WTC11 (cell line): ENCODE measurements around the gene GSTO2. TPM values are rescaled to one million over a fixed set of nuclear protein-coding genes. Genes with fewer than 3 reads are reported as not detected.
A peak's percentile ranks its signal among the peaks of the same experiment; 100 is the strongest.

Experiments used
- ATAC-seq: fragments of 200-7000 bp; cut with Tn5 transposase; 2 replicates; pipeline ENCODE4 v1.10.0; 2021; ENCODE audit warnings: mild to moderate bottlenecking, moderate library complexity
- CTCF ChIA-PET: fragments of 300-600 bp; sonication (Branson Sonifier 250); formaldehyde crosslinking; loops from one replicate; lab custom pipeline; 2021; ENCODE audit warnings: antibody characterized with exemption; lab: Charles Lee
- POLR2A ChIA-PET: fragments of 350-600 bp; sonication (Branson Sonifier 250); formaldehyde crosslinking; loops from one replicate; lab custom pipeline; 2021; ENCODE audit warnings: antibody characterized with exemption; lab: Charles Lee
- DNase-seq: peaks from one replicate; pipeline ENCODE4 v3.0.0; 2021; ENCODE audit warnings: low spot score
- H3K27ac Mint-ChIP-seq: 2 replicates; pipeline ENCODE4 v1.8.0; 2021; ENCODE audit warnings: mixed read lengths
- H3K27me3 Mint-ChIP-seq: 2 replicates; pipeline ENCODE4 v1.8.0; 2021; ENCODE audit warnings: low read depth, mild to moderate bottlenecking, moderate library complexity, mixed read lengths
- H3K36me3 Mint-ChIP-seq: 2 replicates; pipeline ENCODE4 v1.8.0; 2021; ENCODE audit warnings: mixed read lengths
- H3K4me1 Mint-ChIP-seq: 2 replicates; pipeline ENCODE4 v1.8.0; 2022; ENCODE audit warnings: mixed read lengths
- H3K4me3 Mint-ChIP-seq: 2 replicates; pipeline ENCODE4 v1.8.0; 2021; ENCODE audit warnings: mild to moderate bottlenecking, moderate library complexity, mixed read lengths
- H3K9me3 Mint-ChIP-seq: 2 replicates; pipeline ENCODE4 v1.8.0; 2021; ENCODE audit warnings: mixed read lengths
- FOXJ3 ChIP-seq: sonication (generic); formaldehyde crosslinking; IDR thresholded peaks from 2 replicates; pipeline ENCODE4 v1.9.0; 2021; ENCODE audit warnings: missing genetic modification reagents, mild to moderate bottlenecking, borderline replicate concordance
- KAT7 ChIP-seq: sonication (generic); formaldehyde crosslinking; IDR thresholded peaks from 2 replicates; pipeline ENCODE4 v1.8.1; 2023; ENCODE audit warnings: missing genetic modification reagents, mild to moderate bottlenecking, borderline replicate concordance
- MXD4 ChIP-seq: fragments of 250-450 bp; sonication (Bioruptor Pico); IDR thresholded peaks from 2 replicates; pipeline ENCODE4 v1.8.0; 2021; ENCODE audit warnings: mild to moderate bottlenecking, moderate library complexity, borderline replicate concordance
- MYBL2 ChIP-seq: sonication (generic); formaldehyde crosslinking; IDR thresholded peaks from 2 replicates; pipeline ENCODE4 v1.8.1; 2023; ENCODE audit warnings: mild to moderate bottlenecking, moderate library complexity, missing genetic modification reagents
- SOX15 ChIP-seq: fragments of 250-450 bp; sonication (Bioruptor Pico); IDR thresholded peaks from 2 replicates; pipeline ENCODE4 v1.9.0; 2021; ENCODE audit warnings: mild to moderate bottlenecking
- TEAD4 ChIP-seq: sonication (generic); formaldehyde crosslinking; IDR thresholded peaks from 2 replicates; pipeline ENCODE4 v1.8.0; 2022; ENCODE audit warnings: mild to moderate bottlenecking, missing genetic modification reagents
- ZNF219 ChIP-seq: sonication (generic); formaldehyde crosslinking; IDR thresholded peaks from 2 replicates; pipeline ENCODE4 v1.8.0; 2023; ENCODE audit warnings: missing genetic modification reagents, mild to moderate bottlenecking, borderline replicate concordance
- total RNA-seq: library from RNA; stranded (reverse); gene quantifications from 3 replicates; pipeline ENCODE4 v1.2.3, GENCODE V29; 2021
- TF ChIP-seq, protein P1 (sequence below): sonication (generic); formaldehyde crosslinking; conservative IDR thresholded peaks from 2 replicates; pipeline ENCODE4 v1.8.1; 2023; ENCODE audit warnings: mild to moderate bottlenecking, low read depth, missing genetic modification reagents, moderate library complexity
- TF ChIP-seq, protein P2 (sequence below): fragments of 250-450 bp; sonication (Bioruptor Pico); conservative IDR thresholded peaks from 2 replicates; pipeline ENCODE4 v1.9.0; 2021; ENCODE audit warnings: mild to moderate bottlenecking
- TF ChIP-seq, protein P3 (sequence below): fragments of 250-450 bp; sonication (Bioruptor Pico); IDR thresholded peaks from 2 replicates; pipeline ENCODE4 v2.1.2; 2022; ENCODE audit warnings: mild to moderate bottlenecking, moderate library complexity
- TF ChIP-seq, protein P4 (sequence below): fragments of 250-450 bp; sonication (Bioruptor Pico); IDR thresholded peaks from 2 replicates; pipeline ENCODE4 v1.9.0; 2021; ENCODE audit warnings: mild to moderate bottlenecking
- TF ChIP-seq, protein P5 (sequence below): fragments of 200-600 bp; IDR thresholded peaks from 2 replicates; pipeline ENCODE4 v1.8.0; 2022; ENCODE audit warnings: antibody characterized with exemption
- TF ChIP-seq, protein P6 (sequence below): sonication (generic); formaldehyde crosslinking; IDR thresholded peaks from 2 replicates; pipeline ENCODE4 v1.8.1; 2022; ENCODE audit warnings: missing genetic modification reagents, borderline replicate concordance
- TF ChIP-seq, protein P7 (sequence below): sonication (generic); formaldehyde crosslinking; IDR thresholded peaks from 2 replicates; pipeline ENCODE4 v1.8.1; 2023; ENCODE audit warnings: mild to moderate bottlenecking, missing genetic modification reagents, borderline replicate concordance

The GSTO2 gene
- total RNA-seq, 1 experiment from 2014 or later = 10.7 TPM

DNA sequence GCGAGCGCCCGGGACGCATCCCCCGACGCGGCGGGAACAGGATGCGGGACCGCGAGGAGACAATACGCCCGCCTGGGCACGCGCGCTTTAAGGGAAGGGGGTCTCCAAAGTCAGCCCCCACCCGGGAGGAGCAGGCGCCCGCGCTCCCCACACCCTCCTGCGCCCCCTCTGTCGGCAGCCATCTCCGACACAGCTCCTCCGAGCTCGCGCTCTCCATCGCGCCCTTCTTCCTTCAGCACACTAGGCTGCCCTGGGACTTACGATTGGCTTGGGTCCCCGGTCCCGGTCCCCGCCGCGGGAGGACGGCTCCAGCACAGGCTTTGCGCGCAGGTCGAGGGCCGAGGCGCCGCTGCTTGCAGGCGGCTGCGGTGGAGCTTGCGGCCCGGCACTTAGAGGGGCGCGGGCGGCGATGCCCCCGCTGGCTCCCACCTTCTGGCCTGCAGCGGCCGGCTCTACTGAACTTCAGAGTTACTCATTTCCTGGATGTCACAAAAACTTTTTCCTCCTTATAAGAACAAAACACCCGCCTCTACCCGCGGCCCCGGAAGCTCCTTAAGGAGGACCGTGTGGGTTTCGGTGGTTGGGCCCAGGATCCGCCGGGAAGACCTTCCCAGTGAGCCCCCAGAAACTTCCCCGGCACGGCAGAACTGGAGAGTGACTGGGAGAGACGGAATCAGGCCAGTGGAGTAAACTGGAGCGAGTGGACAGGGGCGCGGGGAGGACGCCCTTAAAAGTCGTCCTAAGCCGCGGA lies 69.2 kb downstream of the GSTO2 start, which contains the start of gene ITPRIP (continued):
- TF ChIP-seq SOX15 (CRISPR knock-in tag) (no peak), FOXJ3 (CRISPR knock-in tag) (no peak)
- TF ChIP-seq, protein P1, sequence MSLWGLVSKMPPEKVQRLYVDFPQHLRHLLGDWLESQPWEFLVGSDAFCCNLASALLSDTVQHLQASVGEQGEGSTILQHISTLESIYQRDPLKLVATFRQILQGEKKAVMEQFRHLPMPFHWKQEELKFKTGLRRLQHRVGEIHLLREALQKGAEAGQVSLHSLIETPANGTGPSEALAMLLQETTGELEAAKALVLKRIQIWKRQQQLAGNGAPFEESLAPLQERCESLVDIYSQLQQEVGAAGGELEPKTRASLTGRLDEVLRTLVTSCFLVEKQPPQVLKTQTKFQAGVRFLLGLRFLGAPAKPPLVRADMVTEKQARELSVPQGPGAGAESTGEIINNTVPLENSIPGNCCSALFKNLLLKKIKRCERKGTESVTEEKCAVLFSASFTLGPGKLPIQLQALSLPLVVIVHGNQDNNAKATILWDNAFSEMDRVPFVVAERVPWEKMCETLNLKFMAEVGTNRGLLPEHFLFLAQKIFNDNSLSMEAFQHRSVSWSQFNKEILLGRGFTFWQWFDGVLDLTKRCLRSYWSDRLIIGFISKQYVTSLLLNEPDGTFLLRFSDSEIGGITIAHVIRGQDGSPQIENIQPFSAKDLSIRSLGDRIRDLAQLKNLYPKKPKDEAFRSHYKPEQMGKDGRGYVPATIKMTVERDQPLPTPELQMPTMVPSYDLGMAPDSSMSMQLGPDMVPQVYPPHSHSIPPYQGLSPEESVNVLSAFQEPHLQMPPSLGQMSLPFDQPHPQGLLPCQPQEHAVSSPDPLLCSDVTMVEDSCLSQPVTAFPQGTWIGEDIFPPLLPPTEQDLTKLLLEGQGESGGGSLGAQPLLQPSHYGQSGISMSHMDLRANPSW (CRISPR knock-in tag) = no peak

DNA sequence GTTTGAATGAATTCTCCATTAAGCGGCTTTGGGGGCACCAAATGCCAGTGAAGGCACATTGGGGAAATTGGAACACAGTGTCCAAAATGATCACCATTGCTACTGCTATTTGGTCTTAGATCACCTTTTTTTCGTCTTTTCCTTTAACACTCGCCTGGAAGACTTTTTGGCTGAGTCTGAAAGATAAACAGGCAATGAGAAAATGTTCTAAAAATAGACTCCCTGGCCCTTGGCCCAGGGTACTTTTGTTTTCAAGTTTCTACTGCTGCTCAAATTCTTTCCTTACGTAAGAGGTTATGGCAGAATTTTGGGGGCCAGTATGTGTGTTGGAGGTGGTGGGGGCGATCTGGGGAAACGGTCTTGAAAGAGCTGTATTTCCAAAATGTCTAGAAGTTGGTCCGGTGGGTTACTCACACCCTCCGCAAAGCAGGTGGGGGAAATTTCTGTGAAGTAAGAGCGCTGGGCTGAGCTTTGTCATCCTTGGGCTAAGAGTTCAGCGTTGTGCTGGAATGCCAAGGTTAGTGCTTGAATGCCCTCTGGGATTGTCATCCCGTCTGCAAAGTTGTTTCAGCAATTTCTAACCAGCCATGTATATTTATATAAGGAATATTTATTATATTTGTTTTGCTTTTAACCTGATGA lies 70.6 kb downstream of the GSTO2 start:
- Mint-ChIP-seq H3K27me3 (no peaks in the 10 kb centered on the region), H3K4me3 (peak overlapping the region; percentile 93), H3K27ac (peak overlapping the region; percentile 93; the same call in 1 of the 2 replicates), H3K9me3 (no peaks in the 10 kb centered on the region), H3K36me3 (no peaks in the 10 kb centered on the region), H3K4me1 (peaks cover 49% of the 10 kb centered on the region)
- POLR2A ChIA-PET = interaction anchor here (2.1 kb wide), 1 partner anchor 14 kb away, joined by 14 read pairs; the partner anchor contains the start of gene CFAP58
- DNase-seq (no peak), ATAC-seq (no peak)
- CTCF ChIA-PET = interaction anchor here (0.7 to 2.8 kb wide), 6 partner anchors 7 to 65 kb away, joined by 3 to 27 read pairs (median 18); partner anchors contain the start of gene CFAP58
- TF ChIP-seq, protein P2, sequence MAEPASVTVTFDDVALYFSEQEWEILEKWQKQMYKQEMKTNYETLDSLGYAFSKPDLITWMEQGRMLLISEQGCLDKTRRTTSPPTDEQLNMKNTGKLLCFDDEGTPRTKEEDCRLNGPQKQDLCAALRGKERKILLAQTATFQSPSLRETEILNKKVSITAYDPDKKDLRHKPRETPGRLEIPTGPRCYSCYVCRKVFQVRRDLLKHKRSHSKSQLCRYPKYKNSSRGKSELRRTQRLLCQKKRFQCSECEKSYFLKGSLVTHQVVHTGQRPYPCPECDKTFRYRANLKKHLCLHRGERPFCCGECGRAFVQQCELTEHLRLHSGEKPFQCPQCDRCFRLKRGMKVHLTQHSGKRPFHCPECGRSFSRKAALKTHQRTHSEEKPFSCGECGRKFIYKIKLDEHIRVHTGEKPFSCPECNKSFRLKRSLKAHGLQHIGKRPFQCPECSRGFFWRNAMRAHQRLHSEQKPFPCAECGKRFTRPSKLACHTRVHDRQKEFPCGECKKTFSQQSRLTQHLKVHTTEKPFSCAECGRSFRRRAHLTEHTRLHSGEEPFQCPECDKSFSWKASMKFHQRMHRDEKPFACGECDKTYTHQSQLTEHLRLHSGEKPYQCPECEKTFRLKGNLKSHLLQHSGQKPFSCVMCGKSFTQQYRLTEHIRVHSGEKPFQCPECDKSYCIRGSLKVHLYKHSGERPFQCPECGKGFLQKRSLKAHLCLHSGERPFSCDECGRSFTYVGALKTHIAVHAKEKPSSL = no peak
- TF ChIP-seq, protein P3, sequence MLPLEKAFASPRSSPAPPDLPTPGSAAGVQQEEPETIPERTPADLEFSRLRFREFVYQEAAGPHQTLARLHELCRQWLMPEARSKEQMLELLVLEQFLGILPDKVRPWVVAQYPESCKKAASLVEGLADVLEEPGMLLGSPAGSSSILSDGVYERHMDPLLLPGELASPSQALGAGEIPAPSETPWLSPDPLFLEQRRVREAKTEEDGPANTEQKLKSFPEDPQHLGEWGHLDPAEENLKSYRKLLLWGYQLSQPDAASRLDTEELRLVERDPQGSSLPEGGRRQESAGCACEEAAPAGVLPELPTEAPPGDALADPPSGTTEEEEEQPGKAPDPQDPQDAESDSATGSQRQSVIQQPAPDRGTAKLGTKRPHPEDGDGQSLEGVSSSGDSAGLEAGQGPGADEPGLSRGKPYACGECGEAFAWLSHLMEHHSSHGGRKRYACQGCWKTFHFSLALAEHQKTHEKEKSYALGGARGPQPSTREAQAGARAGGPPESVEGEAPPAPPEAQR (CRISPR knock-in tag) = no peak
- TF ChIP-seq KAT7 (CRISPR knock-in tag) = no peak
- TF ChIP-seq TEAD4 (CRISPR knock-in tag) = no peak
- no peak for TF ChIP-seq MYBL2 (CRISPR knock-in tag)
- TF ChIP-seq, protein P4, sequence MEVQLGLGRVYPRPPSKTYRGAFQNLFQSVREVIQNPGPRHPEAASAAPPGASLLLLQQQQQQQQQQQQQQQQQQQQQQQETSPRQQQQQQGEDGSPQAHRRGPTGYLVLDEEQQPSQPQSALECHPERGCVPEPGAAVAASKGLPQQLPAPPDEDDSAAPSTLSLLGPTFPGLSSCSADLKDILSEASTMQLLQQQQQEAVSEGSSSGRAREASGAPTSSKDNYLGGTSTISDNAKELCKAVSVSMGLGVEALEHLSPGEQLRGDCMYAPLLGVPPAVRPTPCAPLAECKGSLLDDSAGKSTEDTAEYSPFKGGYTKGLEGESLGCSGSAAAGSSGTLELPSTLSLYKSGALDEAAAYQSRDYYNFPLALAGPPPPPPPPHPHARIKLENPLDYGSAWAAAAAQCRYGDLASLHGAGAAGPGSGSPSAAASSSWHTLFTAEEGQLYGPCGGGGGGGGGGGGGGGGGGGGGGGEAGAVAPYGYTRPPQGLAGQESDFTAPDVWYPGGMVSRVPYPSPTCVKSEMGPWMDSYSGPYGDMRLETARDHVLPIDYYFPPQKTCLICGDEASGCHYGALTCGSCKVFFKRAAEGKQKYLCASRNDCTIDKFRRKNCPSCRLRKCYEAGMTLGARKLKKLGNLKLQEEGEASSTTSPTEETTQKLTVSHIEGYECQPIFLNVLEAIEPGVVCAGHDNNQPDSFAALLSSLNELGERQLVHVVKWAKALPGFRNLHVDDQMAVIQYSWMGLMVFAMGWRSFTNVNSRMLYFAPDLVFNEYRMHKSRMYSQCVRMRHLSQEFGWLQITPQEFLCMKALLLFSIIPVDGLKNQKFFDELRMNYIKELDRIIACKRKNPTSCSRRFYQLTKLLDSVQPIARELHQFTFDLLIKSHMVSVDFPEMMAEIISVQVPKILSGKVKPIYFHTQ (CRISPR knock-in tag) = no peak
- TF ChIP-seq, protein P5, sequence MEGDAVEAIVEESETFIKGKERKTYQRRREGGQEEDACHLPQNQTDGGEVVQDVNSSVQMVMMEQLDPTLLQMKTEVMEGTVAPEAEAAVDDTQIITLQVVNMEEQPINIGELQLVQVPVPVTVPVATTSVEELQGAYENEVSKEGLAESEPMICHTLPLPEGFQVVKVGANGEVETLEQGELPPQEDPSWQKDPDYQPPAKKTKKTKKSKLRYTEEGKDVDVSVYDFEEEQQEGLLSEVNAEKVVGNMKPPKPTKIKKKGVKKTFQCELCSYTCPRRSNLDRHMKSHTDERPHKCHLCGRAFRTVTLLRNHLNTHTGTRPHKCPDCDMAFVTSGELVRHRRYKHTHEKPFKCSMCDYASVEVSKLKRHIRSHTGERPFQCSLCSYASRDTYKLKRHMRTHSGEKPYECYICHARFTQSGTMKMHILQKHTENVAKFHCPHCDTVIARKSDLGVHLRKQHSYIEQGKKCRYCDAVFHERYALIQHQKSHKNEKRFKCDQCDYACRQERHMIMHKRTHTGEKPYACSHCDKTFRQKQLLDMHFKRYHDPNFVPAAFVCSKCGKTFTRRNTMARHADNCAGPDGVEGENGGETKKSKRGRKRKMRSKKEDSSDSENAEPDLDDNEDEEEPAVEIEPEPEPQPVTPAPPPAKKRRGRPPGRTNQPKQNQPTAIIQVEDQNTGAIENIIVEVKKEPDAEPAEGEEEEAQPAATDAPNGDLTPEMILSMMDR = no peak
- no peak for TF ChIP-seq SOX15 (CRISPR knock-in tag)
- no peak for TF ChIP-seq ZNF219 (CRISPR knock-in tag)
- TF ChIP-seq, protein P6, sequence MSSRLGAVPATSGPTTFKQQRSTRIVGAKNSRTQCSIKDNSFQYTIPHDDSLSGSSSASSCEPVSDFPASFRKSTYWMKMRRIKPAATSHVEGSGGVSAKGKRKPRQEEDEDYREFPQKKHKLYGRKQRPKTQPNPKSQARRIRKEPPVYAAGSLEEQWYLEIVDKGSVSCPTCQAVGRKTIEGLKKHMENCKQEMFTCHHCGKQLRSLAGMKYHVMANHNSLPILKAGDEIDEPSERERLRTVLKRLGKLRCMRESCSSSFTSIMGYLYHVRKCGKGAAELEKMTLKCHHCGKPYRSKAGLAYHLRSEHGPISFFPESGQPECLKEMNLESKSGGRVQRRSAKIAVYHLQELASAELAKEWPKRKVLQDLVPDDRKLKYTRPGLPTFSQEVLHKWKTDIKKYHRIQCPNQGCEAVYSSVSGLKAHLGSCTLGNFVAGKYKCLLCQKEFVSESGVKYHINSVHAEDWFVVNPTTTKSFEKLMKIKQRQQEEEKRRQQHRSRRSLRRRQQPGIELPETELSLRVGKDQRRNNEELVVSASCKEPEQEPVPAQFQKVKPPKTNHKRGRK (CRISPR knock-in tag) = no peak
- no peak for TF ChIP-seq MXD4 (CRISPR knock-in tag)
- TF ChIP-seq, protein P7, sequence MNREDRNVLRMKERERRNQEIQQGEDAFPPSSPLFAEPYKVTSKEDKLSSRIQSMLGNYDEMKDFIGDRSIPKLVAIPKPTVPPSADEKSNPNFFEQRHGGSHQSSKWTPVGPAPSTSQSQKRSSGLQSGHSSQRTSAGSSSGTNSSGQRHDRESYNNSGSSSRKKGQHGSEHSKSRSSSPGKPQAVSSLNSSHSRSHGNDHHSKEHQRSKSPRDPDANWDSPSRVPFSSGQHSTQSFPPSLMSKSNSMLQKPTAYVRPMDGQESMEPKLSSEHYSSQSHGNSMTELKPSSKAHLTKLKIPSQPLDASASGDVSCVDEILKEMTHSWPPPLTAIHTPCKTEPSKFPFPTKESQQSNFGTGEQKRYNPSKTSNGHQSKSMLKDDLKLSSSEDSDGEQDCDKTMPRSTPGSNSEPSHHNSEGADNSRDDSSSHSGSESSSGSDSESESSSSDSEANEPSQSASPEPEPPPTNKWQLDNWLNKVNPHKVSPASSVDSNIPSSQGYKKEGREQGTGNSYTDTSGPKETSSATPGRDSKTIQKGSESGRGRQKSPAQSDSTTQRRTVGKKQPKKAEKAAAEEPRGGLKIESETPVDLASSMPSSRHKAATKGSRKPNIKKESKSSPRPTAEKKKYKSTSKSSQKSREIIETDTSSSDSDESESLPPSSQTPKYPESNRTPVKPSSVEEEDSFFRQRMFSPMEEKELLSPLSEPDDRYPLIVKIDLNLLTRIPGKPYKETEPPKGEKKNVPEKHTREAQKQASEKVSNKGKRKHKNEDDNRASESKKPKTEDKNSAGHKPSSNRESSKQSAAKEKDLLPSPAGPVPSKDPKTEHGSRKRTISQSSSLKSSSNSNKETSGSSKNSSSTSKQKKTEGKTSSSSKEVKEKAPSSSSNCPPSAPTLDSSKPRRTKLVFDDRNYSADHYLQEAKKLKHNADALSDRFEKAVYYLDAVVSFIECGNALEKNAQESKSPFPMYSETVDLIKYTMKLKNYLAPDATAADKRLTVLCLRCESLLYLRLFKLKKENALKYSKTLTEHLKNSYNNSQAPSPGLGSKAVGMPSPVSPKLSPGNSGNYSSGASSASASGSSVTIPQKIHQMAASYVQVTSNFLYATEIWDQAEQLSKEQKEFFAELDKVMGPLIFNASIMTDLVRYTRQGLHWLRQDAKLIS (CRISPR knock-in tag) = no peak
